HG02884 (cell line): ENCODE data around the gene DELE1.
"Not testable (repeated sequence)": the region's sequence is repeated elsewhere in the genome, so short reads cannot be mapped to it uniquely, and the experiment has no call there.

Experiments
- ATAC-seq: cut with Tn5 transposase; IDR thresholded peaks from one replicate; pipeline ENCODE4 v1.9.1; 2021; ENCODE audit warnings: mild to moderate bottlenecking, moderate library complexity; ENCODE audit not compliant: unreplicated experiment

Gene DELE1

DNA sequence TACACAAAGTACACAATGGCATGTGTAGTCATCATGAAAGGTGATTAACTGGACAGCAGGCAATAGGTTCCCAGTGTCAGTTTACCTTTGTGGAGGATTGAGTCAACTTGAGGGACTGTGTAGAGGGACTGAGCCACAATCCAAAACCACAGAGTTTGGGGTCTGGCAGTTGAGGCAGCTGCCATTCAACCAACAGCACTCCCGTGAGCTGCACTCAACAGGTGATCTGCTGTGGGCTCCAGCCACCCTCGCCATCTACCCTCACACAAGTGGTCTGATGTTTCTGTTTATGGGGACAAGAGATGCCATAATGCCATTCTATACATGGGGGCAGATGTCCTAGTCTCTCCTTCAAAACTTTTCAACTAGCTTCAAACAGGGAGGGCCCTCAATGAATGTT is 2.9 kb upstream of the DELE1 start:
- no peak for ATAC-seq

GRCh38 chr5:141922827-141923447 is 734 bp upstream of the DELE1 start:
- not testable (repeated sequence) for ATAC-seq

DNA sequence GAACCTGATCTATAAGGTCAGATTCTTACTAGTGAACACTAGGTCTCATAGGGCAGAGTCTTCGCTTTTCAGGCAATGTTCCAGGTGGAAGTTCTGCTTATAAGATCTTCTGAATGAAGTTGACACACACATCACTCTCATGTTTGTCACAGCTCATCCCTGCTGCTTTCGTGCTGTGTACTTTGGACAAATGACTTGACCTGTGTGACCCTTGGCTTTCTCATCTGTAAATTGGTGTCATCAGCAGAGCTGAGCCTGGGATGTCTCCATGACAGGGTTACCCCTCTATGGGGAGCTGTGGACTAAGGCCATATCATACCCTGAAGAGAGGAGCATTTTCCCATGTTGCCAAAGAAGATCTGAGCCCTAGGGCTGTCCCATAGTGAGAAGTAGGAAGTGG is 2.8 kb downstream of the DELE1 start:
- no peak for ATAC-seq

- ATAC-seq = no peak
These were observed 4.4 kb downstream of the DELE1 start for GRCh38 chr5:141928051-141928450.

GRCh38 chr5:141929398-141930058 is 5.9 kb downstream of the DELE1 start:
- no peak for ATAC-seq

GRCh38 chr5:141931694-141932093 is 8.0 kb downstream of the DELE1 start:
- ATAC-seq = no peak

DNA sequence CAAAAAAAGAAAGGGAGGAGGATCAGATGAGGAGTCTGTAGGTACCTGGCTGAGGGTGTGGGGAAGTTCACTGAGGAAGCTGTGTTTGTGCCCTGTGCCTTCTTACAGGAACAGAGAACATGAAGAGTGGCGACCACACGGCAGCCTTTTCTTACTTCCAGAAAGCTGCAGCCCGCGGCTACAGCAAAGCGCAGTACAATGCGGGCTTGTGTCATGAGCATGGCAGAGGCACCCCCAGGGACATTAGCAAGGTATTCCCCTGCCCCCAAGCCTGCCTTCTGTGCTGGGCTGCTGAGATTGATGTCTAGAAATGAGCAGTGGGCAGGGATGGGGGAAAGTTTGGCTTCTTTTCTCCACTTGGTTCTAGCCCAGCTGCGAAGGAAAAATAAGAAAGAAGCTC is 9.5 kb downstream of the DELE1 start:
- ATAC-seq = no peak

DNA sequence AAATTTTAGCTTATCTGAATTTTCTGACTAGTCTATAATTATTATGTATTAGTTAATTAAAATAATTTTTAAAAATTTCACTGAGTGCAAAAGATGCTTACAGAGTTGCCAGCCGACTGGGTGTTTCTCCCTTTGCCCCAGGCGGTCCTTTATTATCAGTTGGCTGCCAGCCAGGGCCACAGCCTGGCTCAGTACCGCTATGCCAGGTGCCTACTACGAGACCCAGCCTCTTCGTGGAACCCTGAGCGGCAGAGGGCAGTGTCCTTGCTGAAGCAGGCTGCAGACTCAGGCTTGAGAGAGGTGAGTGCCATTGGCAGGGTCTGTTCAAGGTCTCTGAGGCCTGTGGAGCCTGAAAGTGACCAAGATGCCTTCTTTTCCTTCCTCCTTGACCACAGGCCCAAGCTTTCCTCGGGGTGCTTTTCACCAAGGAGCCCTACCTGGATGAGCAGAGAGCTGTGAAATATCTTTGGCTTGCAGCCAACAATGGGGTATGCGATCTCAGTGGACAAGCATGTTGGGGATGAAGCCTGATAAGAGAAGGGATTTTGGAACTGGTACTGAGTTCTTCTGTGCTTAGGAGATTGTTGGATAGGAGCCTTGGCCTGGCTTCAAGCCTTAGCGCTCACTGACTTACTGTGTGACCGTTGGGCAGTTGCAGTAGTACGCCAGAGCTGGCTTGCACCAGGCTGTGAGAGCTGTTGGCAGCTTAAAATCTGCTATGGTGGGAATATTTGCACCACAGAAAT is 10.6 kb downstream of the DELE1 start:
- ATAC-seq = no peak

- no peak for ATAC-seq
These were observed 11.9 kb downstream of the DELE1 start for GRCh38 chr5:141935538-141935937.

DNA sequence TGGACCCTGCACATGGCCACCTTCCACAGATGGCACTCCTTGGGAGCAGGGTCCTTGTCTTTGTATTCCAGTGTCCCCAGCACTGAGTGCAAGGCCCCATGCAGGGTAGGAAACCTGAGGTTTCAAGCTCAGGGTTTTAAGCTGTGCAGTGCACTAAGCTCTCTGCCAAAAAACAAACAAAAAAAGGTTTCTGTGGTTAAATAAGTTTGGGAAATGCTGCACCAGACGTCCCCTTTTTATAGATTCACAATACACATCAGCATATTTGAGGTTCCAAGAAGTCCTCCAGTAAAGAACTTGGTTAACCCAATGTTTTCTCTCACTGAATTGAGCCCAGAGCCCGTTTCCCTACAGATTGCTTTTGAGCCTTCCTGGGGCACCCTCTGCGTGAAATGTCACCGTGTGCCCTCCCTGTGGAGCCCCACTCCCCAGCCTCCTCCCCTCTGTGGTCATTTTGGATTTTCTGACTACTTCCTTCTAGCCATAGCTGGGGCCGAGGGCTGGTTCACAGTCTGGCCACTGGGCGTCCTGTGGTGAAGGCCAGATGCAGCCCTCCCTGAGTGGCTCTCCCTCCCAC is 17.1 kb downstream of the DELE1 start:
- no peak for ATAC-seq

DNA sequence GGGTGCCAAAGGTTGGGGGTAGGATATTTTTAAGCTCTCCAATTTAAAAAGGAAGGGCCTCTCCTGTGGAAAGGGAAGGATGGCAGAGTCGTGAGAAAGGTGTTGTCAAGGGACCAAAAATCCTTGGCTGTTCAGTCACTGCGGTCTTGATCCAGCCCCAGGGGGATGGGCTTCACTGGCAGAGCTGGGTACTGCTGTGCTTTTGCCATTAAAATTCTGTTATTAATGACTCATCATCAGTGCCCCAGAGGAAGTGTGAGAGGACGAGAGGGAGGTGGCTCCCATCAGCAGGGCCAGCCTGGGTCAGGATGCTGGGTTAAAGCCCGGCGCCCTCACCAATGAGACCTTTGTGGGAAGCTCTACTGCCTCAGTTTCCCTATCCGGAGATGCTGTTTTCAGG is 17.6 kb downstream of the DELE1 start:
- no peak for ATAC-seq

DNA sequence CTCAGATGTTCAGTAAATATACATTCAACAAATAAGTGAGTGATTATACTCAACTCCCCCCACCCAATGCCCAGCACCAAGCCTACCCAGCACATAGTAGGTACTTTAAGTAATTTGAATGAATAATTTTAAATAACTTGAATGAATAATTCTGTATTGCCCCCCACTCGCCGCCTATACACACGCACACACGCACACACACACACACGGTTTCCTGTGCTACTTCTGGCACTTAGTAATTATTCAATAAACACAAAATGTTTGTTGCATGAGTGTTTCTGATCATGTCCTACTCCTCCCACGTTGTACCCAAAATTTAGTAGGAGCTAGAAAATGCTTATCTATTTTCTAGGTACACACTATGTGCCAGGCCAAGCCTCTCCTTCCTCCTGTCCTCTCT is 18.1 kb downstream of the DELE1 start:
- no peak for ATAC-seq

- no peak for ATAC-seq
These were observed 18.6 kb downstream of the DELE1 start for GRCh38 chr5:141942185-141942857.

GRCh38 chr5:141944076-141944475 is 20.4 kb downstream of the DELE1 start:
- ATAC-seq = no peak

GRCh38 chr5:141945511-141946051 is 21.9 kb downstream of the DELE1 start:
- no peak for ATAC-seq

- ATAC-seq = no peak
These were observed 23.6 kb downstream of the DELE1 start for GRCh38 chr5:141947316-141947715.

GRCh38 chr5:141948812-141949211 is 25.1 kb downstream of the DELE1 start:
- ATAC-seq = no peak

DNA sequence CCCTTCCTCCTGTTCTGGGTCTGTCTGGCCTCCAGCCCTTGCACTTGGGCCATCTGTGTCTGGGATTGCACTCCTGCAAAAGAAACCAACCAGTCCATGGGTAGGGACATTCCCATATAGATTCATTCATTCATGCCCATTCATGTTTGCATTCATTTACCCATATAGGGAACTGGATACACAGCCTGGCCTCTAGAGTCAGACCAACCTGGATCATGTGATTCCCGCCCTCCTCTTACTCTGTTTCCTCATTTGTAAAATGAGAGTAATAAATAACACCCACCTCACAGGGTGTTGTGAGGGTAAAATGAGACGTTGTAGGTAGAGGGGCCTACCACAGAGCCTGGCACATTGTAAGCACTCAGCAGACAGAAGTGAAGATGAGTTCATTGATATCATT is 25.8 kb downstream of the DELE1 start:
- ATAC-seq = no peak

GRCh38 chr5:141950207-141951005 is 26.7 kb downstream of the DELE1 start:
- ATAC-seq = no peak

DNA sequence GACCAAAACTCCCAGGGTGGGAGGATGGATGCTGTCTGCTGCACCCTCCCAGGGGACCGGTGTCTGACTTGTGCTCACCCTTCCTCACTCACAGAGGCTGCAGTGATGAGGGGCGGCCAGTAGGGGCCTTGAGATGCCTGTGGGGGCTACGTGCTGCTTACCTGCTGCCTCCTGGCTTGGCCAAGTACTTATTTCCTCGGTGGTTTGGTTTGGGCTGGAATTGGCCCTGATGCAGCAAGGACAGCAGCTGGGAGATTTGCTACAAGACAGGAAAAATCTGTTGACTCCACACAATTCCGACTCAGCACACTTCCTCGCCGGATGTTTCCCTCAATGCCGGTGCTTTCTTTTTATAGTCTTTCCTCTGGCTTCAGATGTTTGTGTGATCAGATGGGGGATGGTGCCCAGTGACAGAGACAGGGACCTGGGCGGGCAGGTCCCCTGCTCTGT is 27.7 kb downstream of the DELE1 start:
- ATAC-seq = no peak
